CD4-positive, alpha-beta T cell treated with Interleukin-10 for 1 hour (primary cell): ENCODE data around the gene STRIT1.
"Not testable (repeated sequence)": the region's sequence is repeated elsewhere in the genome, so short reads cannot be mapped to it uniquely, and the experiment has no call there.

Experiments used
- DNase-seq: peaks from one replicate; pipeline ENCODE4 v3.0.0-alpha.2; 2020

The STRIT1 gene

GRCh38 chr3:155312781-155313180 lies 19.3 kb upstream of the STRIT1 start:
- no peak for DNase-seq

GRCh38 chr3:155309581-155309980 lies 16.1 kb upstream of the STRIT1 start:
- no peak for DNase-seq

DNA sequence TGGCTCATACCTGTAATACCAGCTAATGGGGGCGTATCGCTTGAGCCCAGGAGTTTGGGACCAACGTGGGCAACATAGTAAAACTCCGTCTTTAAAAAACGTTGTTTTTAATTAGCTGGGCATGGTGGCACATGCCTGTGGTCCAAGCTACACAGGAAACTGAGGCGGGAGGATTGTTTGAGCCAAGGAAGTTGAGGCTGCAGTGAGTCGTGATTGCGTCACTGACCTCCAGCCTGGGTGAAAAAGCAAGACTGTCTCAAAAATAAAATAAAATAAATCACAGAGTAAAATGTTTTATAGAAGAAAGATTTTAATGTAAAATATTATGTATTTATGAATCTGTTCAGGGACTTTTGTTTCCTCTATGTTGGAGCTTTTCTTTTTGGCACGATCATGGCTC lies 15.3 kb upstream of the STRIT1 start:
- no peak for DNase-seq

DNA sequence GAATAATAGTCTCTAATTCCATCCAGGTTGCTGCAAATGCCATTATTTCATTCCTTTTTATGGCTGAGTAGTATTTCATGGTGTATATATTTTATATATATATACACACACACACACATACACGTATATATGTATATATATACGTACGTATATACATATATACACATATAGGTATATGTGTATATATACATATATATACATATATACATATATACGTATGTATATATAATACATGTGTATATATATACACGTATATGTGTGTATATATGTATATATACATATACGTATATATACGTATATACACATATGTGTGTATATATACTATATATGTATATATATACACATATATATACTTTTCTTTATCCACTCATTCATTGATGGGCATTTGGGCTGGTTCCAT lies 13.7 kb upstream of the STRIT1 start:
- no peak for DNase-seq

DNA sequence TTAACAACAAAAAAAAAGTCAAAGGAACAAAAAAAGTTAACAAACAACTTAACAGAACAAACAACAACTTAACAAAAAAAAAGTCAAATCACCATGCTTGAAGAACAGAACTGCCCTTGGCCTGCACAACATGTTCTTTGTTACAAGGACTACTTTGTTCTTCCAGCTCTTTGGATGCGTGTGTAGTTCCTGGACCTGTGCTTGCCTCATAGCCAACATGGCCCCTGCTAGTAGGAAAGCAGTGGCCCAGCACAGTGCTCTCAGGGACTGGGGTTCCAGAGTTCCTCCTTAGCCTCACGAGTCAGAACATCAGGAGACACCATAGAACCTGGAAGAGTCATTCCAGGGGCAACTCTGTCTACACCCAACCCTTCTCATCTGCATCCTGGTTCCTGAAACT lies 10.9 kb upstream of the STRIT1 start:
- no peak for DNase-seq

- no peak for DNase-seq
Observed at GRCh38 chr3:155303540-155304097, 10.1 kb upstream of the STRIT1 start.

DNA sequence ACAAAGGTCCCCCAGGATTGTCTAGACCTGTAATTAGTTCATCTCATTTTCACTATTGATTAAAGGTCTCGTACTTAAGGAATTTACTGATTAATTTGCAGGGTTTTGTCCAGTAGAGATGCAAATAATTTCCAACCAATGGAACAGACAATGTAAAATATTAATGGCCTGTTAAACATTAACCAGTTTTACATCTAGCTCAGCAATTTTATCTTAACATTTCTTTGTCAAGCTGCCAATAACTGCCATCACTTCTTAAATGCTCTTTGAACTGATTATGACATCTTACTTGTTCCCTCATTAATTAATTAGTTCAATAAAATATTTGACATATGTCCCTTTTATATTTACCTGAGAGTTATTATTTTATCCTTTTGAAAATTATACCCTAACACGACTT lies 9.4 kb upstream of the STRIT1 start:
- no peak for DNase-seq

DNA sequence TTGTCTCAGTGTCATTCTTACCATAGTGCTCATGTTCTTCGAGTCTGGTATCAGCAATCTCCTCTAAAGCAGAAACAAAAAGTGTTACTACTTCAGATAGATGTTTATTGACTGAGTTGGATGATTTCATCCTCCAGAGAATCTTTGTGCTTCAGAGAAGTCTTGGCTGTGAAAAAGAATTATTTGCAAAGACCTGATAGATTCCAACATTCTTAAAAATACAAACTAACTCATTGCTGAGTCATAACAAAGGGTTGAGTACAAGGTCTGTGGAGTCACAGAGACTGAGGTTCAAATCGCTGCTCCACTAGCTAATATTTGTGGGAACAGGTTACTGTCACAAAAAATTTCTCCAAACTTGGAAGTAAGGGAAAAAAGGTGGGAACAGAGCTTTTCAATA lies 9.0 kb upstream of the STRIT1 start:
- no peak for DNase-seq

GRCh38 chr3:155297100-155297499 lies 3.6 kb upstream of the STRIT1 start:
- no peak for DNase-seq

GRCh38 chr3:155296413-155296812 lies 2.9 kb upstream of the STRIT1 start:
- DNase-seq, result no peak

GRCh38 chr3:155292693-155293092 lies 790 bp downstream of the STRIT1 start:
- no peak for DNase-seq

GRCh38 chr3:155292133-155292532 lies 1.4 kb downstream of the STRIT1 start:
- no peak for DNase-seq

DNA sequence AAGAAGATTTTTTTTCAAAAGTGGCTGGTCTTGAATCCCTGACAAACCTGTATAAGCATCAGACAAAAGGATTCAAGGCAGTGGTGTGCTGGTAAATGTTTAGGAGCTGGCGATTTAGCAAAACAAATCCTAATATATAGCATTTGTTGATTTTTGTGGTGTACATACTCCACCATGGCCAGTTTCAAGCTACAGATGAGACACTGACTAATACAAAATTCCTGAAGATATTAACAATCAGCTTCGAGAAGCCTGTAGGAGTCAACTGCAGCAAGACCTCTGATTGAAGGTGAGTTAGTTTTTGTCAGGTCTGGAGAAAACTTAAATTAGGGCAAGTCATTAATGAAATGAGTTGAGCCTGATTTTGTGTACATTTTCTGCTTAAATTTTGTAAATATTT lies 6.7 kb downstream of the STRIT1 start:
- DNase-seq, result no peak

DNA sequence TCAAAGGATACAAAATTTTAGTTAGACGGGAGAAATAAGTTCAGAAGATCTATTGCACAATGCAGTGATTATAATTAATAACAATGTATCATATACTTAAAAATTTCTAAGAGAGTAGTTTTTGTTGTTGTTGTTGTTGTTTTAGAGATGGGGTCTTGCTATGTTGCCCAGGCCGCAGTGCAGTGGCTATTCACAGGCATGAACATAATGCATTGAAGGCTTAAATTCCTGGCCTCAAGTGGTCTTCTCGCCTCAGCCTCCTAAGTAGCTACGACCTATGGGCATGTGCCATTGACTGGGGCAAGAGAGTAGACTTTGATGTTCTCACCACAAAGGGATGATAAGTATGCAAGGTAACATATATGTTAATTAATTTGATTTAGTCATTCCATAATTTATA lies 7.5 kb downstream of the STRIT1 start:
- no peak for DNase-seq

- DNase-seq, result no peak
Observed at GRCh38 chr3:155283092-155284056, 10.1 kb downstream of the STRIT1 start.

- DNase-seq, result no peak
Observed at GRCh38 chr3:155282385-155283091, 10.9 kb downstream of the STRIT1 start.

- DNase-seq, result no peak
Observed at GRCh38 chr3:155281912-155282311, 11.6 kb downstream of the STRIT1 start.

- DNase-seq, result not testable (repeated sequence)
Observed at GRCh38 chr3:155276089-155276488, 17.4 kb downstream of the STRIT1 start.

DNA sequence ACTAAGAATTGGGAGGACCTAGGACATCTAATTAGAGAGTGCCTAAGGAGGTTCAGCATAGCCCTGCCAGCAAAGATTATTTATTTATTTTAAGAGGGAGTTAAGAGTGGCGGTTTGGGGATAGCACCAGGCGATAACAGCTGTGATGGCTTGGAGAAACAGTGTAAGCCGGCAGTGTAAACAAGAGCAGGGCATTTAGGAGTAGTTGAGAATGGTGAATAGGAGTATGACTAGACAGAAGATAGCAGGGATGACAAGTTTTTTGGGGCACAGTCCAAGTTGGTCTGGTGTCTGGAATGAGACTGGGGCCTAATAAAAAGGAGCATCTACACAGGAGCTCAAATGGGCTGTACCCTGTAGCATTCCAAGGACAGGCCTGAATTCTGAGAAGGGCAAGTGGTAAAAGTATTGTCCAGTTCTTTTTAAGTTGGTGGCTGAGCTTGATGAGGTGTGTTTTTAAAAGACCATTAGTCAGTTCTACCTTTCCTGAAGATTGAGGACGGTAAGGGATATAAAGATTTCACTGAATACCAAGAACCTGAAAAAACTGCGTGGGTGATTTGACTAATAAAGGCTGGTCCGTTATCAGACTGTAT lies 18.2 kb downstream of the STRIT1 start:
- not testable (repeated sequence) for DNase-seq

DNA sequence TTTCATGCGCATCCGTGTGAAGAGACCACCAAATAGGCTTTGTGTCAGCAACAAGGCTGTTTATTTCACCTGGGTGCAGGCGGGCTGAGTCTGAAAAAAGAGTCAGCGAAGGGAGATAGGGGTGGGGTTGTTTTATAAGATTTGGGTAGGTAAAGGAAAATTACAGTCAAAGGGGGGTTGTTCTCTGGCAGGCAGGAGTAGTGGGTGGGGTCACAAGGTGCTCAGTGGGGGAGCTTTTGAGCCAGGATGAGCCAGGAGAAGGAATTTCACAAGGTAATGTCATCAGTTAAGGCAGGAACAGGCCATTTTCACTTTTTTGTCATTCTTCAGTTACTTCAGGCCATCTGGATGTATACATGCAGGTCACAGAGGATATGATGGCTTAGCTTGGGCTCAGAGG lies 19.0 kb downstream of the STRIT1 start:
- DNase-seq, result not testable (repeated sequence)

DNA sequence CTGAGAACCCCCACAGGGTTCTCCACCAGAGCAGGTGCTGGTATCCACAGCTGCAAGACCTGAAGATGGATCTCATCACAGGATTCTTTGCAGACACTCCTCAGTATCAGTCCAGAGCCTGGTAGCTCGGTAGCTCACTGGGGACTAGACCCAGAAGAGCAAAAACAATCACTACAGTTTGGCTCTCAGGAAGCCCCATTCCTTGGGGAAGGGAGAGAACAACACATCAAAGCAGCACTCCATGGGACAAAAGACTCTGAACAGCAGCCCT lies 22.2 kb downstream of the STRIT1 start:
- no peak for DNase-seq

DNA sequence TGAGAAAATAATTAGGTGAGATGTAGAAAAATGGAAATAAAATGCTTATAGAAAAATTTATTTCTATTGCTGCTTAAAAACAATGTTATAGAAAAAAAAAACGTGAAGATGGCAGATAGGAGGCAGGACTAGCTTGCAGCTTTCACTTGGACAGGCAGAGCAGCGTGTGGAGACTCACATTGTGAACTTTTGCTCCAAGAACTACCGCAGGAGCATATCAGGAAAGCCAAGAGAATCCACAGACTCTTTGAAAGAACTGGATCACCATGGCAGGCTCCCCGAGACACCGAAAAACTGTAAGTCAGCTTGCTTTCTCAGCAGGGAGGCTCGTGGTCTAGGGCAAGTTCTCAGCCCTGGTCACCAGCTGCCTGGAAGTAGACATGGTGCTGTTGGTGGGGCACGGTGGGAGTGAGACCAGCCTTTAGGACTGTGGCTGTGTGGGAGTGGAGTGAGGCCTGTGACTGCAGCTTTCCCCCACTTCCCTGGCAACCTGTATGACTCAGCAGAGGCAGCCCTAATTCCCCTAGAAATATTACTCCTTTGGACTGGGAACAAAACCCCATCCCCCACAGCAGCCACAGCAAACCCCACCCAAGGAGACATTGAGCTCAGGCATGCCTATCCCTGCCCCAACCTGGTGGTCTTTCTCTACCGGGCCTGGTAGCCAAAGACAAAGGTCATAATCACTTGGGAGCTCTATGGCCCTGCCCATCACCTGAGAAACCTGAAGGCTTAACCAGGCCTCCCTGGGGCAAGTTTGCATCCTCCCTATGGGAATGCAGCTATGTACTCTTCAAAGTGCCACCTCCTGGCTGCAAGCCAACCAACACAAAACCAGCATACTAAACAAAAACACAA lies 22.8 kb downstream of the STRIT1 start:
- DNase-seq, result no peak

DNA sequence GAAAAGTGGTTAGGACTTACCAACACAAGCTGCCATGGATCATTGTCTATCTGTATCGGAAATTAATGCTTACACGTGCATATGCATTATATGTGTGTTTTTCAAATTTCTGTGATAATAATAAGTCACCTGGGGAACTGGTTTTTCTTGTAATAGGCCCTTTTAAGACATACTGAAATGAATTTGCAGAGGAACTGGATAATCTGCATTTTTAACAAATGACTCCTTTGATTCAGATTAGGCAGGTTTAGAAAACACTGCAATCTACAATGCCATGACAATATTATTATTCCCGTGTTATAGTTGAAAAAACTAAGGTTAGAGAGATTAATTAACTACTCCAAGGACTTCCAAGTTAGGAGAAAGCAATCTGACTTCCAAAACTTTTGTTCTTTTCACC lies 23.4 kb downstream of the STRIT1 start:
- DNase-seq, result no peak
